ENCODE results near the gene PPP6R3.

- no peak for TF ChIP-seq CTCF (IDR thresholded peaks at IDR 0.05)
- TF ChIP-seq POLR2A (IDR thresholded peaks at IDR 0.05) = no peak
Observed at GRCh38 chr11:68445531-68446035, 15.0 kb upstream of the PPP6R3 start.

Measured in esophagus squamous epithelium (tissue), 4 donors.